T-helper 2 cell (primary cell): ENCODE data around the gene RPRML.
A peak's percentile ranks its signal among the peaks of the same experiment; 100 is the strongest.

Source experiments
- DNase-seq, 5 experiments: peaks; one replicate each; pipeline versions ENCODE4 v3.0.0 to v3.0.0-alpha.2; 2012 to 2022

The RPRML gene

DNA sequence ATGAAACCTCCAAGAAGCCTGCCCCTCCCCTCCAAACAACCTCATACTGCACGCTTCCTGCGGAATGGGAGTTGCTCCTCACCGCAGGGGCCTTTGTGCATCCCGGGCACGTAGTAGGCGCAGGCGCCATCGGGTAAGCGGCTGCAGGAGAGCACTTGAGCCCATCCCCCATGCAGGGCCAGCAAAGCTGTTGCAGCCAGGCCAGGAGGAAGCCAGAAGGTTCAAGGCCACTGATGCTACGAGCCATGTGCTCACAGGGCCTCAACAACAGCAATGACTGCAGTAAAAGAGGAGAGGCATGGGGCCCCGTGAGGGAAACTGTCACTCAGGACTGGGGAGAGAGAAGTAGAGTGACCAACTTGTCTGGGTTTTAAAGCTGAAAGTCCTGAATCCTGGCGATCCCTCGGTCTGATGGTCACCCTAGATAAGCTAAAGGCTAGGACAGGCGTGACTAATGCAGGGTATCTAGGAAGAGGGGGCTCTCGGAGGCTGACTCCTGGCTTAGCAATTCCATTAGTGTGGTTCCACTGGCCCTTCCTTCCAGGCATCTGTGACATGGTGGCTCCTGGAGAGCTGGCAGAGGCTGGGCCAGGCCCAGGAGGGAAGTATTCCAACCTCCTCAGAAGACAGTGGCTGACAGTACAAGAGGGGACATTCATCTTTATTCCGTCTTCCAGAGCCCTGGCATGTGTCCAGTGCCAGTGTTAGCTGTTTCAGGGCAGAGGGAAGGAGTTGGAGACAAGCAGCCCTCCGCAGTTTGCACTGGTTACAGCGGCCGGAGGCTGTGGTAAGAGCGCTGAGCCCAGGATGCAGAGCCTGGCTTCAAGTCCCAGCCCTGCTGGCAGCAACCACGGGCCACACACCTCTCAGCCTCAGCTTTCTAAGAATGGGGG is 35.3 kb downstream of the RPRML start:
- no peak for DNase-seq

DNA sequence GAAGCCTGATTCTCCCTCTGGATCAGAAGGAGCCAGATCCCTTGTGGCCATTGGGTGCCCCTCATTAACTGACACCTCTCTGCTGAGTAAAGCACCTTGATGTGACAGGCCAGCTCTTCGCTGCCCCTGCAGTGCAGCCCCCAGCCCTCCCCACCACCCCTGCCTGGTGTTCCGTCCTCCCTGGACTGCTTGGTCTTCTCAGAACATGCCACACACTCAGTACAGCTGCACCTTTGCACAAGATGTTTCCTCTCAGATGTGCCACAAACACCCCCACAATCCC is 35.9 kb downstream of the RPRML start:
- no peak for DNase-seq

DNA sequence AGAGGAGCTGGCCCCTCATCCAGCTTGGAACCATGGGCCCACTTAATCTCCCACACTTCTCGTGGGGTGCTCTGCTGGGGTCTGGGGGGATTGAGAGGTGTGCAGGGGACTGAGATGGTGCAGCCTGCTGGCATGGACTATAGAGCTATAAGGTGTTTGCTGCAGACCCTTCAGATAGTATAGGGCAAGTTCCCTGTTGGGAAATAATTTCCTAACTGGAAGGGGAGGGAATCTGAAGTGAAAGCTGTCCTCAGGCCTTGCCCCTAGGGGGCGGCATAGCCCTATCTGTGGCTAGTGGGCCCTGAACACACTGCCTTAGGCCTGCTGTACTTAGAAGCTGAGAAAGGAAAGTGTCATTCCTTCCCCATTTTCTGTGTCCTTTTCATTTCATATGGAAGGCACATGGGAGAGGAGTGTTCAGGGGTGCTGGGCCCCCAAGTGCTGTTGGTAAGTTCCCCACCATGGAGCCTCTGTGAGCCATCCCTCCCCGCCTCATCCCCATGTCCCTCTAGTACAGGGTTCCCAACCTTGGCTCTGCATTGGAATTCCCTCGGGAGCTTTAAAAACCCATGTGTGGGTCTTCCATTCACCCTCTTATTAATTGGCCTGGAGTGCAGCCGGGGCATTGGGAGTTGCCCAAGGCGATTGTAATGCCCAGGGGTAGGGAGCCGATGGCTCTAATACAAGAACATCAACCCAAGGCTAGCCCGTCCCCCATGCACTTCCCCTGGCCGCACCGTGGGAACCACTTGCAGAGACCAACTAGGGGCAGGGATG is 36.4 kb downstream of the RPRML start:
- peak in 3 of 5 experiments; percentile 13 to 51 (median 15) for DNase-seq

DNA sequence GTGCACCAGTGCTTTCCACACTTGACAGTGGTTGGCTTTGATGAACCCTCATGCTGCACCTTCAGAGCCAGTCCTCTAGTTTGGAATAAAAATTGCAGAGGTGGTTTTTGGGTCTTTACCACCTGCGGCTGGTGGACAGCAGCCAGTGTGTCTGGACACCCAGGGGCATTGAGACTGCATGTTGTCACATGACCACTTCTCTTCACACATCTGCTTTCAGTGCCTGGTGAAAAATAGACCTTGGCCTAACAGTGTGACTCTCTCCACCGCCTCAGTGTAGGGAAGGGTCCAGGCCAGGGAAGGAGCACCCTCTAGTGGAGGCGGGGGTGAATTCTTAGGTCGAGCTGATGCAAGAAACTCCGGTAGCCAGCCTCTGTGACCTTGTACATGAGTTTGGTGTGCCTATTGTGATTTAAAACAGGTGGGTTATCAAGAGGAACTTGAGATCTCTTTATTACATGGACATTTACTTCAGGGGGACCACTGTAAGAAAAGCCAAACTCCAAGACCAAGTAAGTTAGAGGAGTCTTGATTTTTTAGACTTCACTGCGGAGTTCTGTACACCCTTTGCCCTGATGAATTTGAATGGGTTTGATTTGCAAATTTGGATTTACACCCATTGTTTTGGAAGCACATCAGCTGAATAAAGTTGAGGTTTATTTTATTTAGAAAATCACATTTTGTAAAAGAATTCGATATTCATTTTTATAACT is 38.2 kb downstream of the RPRML start:
- peak in 4 of 5 experiments; percentile 13 to 72 (median 44) for DNase-seq

DNA sequence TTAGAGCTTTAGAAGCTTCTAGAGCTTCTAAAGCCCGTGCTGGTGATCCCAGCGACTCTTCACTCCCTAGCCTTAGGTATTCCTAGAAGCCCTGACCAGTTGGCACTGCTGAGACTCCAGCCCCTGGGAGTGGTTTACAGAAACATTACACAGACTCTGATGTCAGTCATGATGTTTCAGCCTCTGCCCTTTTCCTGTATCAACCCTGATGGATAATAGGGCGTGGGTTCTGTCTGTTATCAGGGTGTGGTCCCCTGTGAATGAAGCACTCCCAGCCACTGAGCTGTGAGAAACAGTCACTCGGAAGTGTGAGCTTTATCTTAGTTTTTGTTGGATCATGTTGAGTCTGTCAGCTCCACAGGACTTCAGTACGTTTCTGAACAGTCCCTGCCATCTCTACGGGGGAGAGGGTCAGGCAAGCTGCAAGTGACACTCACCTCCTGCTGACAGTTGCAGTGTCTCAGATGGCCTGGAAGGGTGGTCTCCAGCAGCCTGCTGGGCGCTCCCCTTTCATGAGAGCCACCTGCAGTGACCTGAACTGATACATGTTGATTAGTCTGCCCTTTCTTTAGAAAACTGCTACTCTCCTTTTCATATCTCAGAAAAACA is 43.3 kb downstream of the RPRML start:
- DNase-seq: no peak

DNA sequence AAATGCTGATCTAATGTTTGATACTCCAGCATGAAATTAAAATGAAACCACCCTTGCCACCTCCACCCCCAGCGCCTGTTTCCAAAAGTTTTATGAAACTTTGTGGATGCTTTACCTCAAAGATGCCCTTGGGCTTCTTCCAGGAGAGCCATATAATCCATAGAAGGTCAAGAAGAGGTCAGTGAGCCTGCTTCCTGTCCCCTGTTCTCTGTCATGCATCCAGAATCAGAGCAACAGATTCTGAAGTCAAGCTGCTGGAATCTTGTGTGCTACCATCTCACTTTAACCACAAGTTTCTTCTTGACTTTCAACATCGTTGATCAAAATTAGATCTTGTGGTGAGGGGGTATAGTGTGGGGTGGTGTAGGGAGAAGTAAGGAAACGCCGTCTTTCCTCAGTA is 47.5 kb downstream of the RPRML start:
- no peak for DNase-seq

DNA sequence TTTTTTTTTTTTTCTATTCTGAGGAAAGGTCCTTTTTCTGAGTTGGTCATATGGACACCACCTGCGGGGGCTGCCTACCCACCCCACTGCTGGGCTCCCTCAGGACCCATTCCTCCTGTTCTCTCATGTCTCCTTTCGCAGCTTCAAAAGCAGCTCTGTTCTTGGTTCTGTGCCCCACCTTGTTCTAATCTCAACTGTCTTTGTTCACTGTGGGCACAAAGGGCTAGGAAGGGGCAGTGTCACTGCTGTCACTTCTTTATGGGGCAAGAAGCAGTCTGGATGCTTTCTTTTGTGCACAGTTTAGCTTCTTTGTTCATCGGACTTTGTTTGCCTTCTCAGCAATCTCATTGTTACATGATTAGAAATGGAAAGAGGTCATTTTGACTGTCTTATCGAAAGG is 49.0 kb downstream of the RPRML start:
- DNase-seq: no peak

DNA sequence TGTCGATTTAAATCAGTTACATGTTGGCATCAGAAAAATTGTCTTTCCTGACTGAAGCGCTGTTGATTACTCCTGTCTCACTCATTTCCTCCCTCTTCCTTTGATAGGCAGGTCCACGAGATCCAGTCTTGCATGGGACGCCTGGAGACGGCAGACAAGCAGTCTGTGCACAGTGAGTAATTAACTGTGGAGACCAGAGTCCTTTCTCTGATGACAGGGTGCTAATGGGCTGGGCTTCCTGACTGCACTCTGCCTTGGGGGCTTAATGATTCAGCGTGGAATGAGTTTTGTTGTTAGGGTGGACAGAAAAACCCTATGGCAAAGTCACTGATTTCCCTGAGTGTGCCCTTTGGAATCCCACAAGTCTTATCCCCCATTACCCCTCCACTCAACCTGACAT is 49.6 kb downstream of the RPRML start:
- DNase-seq: no peak

DNA sequence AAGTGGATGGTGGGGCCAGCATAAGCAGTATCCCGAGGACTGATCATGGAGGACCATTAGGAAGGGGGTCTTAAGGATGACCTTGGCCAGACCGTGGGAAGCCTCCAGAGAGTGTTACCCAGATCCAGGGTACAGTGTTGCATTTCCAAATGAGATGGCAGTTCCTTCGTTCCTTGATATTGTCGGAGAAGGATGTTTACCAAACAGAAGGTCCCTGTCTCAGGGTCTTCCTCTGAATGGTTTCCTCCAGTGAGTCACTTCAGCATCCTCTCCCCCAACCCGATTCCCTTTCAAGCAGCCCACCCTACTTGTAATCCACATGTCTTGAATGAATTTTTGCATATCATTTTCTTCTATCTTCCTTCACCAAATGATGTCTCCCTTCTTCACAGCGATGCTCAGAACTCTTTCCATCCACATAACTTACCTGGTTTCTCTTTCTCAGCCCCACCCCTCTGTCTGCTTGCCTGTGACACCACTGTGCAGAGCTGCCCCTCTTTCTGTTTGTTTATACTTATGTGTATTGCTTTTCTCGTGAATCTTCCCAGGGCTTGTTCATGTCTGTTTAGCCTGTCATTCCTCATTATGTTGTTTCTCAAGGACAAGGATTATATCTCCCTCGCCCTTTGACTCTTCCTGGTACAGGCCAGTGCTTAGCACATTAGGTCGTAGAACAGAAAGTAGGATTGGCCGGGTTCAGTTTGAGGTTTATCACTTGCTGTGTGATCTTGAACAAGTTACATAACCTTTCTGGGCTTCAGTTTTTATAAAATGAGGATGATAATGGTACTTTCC is 50.4 kb downstream of the RPRML start:
- no peak for DNase-seq
